Memory B cell (primary cell): Measurements from ENCODE around the gene NGDN.

Source experiments
- ATAC-seq: fragments of 150-1000 bp; cut with Tn5 transposase; 2 replicates; pipeline ENCODE4 v1.10.0; 2021; ENCODE audit warnings: low read depth, mild to moderate bottlenecking, moderate library complexity
- DNase-seq, 2 donors: peaks; one replicate each; pipeline ENCODE4 v3.0.0; 2022; ENCODE audit warnings: low spot score in 2 of 2
- H3K27ac Mint-ChIP-seq: one replicate; pipeline ENCODE4 v1.8.0; 2022; ENCODE audit warnings: mild to moderate bottlenecking, moderate library complexity, mixed read lengths
- H3K27me3 Mint-ChIP-seq: one replicate; pipeline ENCODE4 v1.8.0; 2022; ENCODE audit warnings: mixed read lengths
- H3K36me3 Mint-ChIP-seq: one replicate; pipeline ENCODE4 v1.8.0; 2022; ENCODE audit warnings: mild to moderate bottlenecking, mixed read lengths
- H3K4me1 Mint-ChIP-seq: one replicate; pipeline ENCODE4 v1.8.0; 2022; ENCODE audit warnings: mixed read lengths
- H3K4me3 Mint-ChIP-seq: one replicate; pipeline ENCODE4 v1.8.0; 2022; ENCODE audit warnings: mild to moderate bottlenecking, moderate library complexity, mixed read lengths
- H3K9me3 Mint-ChIP-seq: one replicate; pipeline ENCODE4 v1.8.0; 2022; ENCODE audit warnings: mixed read lengths

Gene NGDN

GRCh38 chr14:23435543-23436326 lies 33.8 kb upstream of the NGDN start, which contains the start of gene MYH7:
Gene MYH7, minus strand, starts transcription at chr14:23435660. Its CDS starts 1,928 bp downstream, at chr14:23433732.
- Mint-ChIP-seq H3K27ac (no peak within 1 kb of the TSS), H3K4me1 (no peaks in the 10 kb centered on the region), H3K36me3 (no peaks in the 10 kb centered on the region), H3K4me3 (no peak within 1 kb of the TSS), H3K27me3 (peaks cover 27% of the 10 kb centered on the region), H3K9me3 (no peaks in the 10 kb centered on the region)
- DNase-seq (no peak), ATAC-seq (no peak)

GRCh38 chr14:23436327-23437132 lies 33.0 kb upstream of the NGDN start:
- H3K36me3 Mint-ChIP-seq: no peaks in the 10 kb centered on the region
- no peaks in the 10 kb centered on the region for H3K9me3 Mint-ChIP-seq
- H3K4me1 Mint-ChIP-seq: no peaks in the 10 kb centered on the region
- no peak for DNase-seq
- peaks cover 26% of the 10 kb centered on the region for H3K27me3 Mint-ChIP-seq
- no peak overlapping the region for H3K4me3 Mint-ChIP-seq
- no peak overlapping the region for H3K27ac Mint-ChIP-seq
- ATAC-seq: no peak

DNA sequence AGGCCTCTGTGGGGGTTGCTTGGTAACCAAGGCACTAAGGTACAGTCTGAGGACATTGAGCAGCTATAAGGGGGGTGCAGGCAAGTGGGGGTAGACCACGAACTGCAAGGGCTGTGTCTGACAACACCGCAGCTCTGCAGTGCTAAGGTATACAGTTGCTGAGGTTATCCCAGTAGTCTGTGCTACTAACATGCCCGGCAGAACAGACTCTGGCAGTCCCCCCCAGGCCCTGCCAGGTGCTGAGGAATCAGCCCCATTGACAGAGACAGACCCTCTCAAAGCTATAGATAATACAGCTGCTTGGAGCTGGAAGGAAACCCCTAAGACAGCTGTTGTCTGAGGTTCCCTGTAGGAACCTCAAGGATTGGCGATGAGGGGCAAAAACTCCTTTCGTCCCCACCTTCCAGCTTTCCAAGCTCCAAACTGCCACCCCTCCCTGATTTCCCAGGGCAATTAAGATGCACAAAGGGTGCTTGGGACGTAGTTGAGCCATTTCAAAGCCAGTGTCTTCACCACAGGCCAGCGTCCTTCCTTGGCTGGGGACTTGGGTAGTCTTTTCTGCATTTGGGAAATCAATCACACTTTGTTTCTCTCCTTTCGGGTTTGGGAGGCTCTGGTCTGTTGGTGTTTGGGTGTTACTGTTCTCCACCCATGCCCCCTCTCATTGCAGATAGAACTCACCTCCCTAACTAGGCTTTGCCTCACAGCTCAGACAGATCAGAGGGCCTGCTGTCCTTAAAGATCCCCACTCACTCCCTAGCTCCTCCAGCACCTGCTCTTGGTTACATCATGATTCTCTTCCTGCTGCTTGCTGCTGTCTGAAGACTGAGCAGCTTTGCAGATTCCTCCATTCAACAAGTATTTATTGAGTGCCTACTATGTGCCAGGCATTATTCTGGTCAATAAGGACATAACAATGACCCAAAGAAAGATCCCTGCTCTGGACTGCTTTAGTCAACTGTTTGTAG lies 32.1 kb upstream of the NGDN start:
- no peaks in the 10 kb centered on the region for H3K4me1 Mint-ChIP-seq
- no peak overlapping the region for H3K4me3 Mint-ChIP-seq
- H3K27ac Mint-ChIP-seq: no peak overlapping the region
- no peaks in the 10 kb centered on the region for H3K36me3 Mint-ChIP-seq
- peaks cover 25% of the 10 kb centered on the region for H3K27me3 Mint-ChIP-seq
- H3K9me3 Mint-ChIP-seq: no peaks in the 10 kb centered on the region
- DNase-seq (no peak), ATAC-seq (no peak)

- no peak for ATAC-seq
- H3K27me3 Mint-ChIP-seq: peaks cover 30% of the 10 kb centered on the region
- peaks cover 2% of the 10 kb centered on the region for H3K4me1 Mint-ChIP-seq
- H3K4me3 Mint-ChIP-seq: no peak overlapping the region
- no peaks in the 10 kb centered on the region for H3K9me3 Mint-ChIP-seq
- DNase-seq: no peak
- H3K27ac Mint-ChIP-seq: no peak overlapping the region
- H3K36me3 Mint-ChIP-seq: no peaks in the 10 kb centered on the region
Measured at GRCh38 chr14:23438101-23438971, 31.2 kb upstream of the NGDN start.

- DNase-seq: no peak
- Mint-ChIP-seq H3K4me1 (peaks cover 5% of the 10 kb centered on the region), H3K36me3 (no peaks in the 10 kb centered on the region), H3K27me3 (peaks cover 30% of the 10 kb centered on the region), H3K4me3 (no peak overlapping the region), H3K27ac (no peak overlapping the region), H3K9me3 (no peaks in the 10 kb centered on the region)
- ATAC-seq: no peak
Measured at GRCh38 chr14:23439107-23439835, 30.2 kb upstream of the NGDN start.

DNA sequence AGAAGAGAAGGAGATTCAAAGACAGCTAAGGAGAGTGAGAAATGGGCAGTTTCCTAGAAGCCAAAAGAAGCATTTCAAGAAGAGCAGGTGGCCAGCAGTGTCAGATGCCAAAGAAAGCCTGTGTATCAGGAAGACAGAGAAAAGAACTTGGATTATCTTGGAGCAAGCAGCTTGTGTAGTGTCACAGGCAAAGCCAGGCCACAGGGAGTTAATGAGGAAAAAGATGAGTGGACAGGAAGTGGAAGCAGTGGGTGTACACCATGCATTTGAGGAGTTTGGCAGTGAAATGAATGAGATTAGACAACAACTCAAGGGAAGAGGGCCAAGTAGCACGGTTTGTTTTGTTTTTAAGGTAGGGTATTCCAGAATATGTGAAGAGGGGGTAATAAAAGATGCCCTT lies 28.4 kb upstream of the NGDN start:
- H3K4me3 Mint-ChIP-seq: no peak overlapping the region
- peaks cover 5% of the 10 kb centered on the region for H3K4me1 Mint-ChIP-seq
- no peaks in the 10 kb centered on the region for H3K9me3 Mint-ChIP-seq
- H3K27ac Mint-ChIP-seq: no peak overlapping the region
- DNase-seq (no peak), ATAC-seq (no peak)
- peaks cover 22% of the 10 kb centered on the region for H3K27me3 Mint-ChIP-seq
- no peaks in the 10 kb centered on the region for H3K36me3 Mint-ChIP-seq

DNA sequence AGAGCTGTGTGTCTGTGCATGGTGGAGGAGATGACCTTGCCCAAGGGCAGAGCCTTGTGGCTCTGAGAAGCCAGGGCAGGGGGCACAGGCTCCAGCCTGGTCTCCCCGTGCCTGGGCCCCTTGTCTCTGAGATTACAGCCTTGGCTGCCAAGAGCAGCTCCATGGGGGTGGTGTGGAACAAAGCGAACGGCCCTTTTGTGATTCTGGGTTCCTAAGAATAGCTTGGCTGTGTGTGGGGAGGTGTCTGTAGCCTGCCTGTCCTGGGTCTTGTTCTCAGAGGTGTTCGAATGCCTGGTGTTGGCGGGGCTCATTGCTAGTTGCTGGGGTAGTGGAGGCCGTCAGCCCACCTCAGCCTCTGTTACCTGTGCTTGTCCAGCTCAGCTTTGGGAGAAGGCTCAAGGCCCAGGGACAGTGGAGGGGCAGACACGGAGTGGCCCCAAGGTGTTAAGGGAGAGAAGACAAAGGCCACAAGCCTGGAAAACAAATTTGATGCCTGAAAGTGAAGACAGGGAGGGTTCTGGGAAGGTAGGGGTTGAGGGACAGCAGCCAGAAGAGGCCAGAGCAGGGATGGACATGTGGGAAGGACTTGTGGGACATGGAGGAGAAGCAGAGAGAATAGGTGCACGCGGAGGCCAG lies 26.7 kb upstream of the NGDN start:
- DNase-seq (no peak), ATAC-seq (no peak)
- Mint-ChIP-seq H3K4me3 (no peak overlapping the region), H3K27ac (peak overlapping the region; percentile 43), H3K27me3 (peaks cover 20% of the 10 kb centered on the region), H3K4me1 (peaks cover 5% of the 10 kb centered on the region), H3K9me3 (no peaks in the 10 kb centered on the region), H3K36me3 (no peaks in the 10 kb centered on the region)

- H3K27ac Mint-ChIP-seq: peak overlapping the region; percentile 43
- H3K4me1 Mint-ChIP-seq: peaks cover 5% of the 10 kb centered on the region
Measured at GRCh38 chr14:23443411-23443812, 26.1 kb upstream of the NGDN start.

GRCh38 chr14:23443881-23444280 lies 25.6 kb upstream of the NGDN start:
- no peak overlapping the region for H3K27ac Mint-ChIP-seq
- peaks cover 5% of the 10 kb centered on the region for H3K4me1 Mint-ChIP-seq
- ATAC-seq (no peak), DNase-seq (no peak)
- H3K4me3 Mint-ChIP-seq: no peak overlapping the region
- no peaks in the 10 kb centered on the region for H3K9me3 Mint-ChIP-seq
- H3K27me3 Mint-ChIP-seq: peaks cover 18% of the 10 kb centered on the region
- H3K36me3 Mint-ChIP-seq: no peaks in the 10 kb centered on the region

More at GRCh38 chr14:23443411-23443812, 26.1 kb upstream of the NGDN start:
- ATAC-seq: no peak
- Mint-ChIP-seq H3K9me3 (no peaks in the 10 kb centered on the region), H3K27me3 (peaks cover 18% of the 10 kb centered on the region), H3K4me3 (no peak overlapping the region), H3K36me3 (no peaks in the 10 kb centered on the region)
- no peak for DNase-seq

DNA sequence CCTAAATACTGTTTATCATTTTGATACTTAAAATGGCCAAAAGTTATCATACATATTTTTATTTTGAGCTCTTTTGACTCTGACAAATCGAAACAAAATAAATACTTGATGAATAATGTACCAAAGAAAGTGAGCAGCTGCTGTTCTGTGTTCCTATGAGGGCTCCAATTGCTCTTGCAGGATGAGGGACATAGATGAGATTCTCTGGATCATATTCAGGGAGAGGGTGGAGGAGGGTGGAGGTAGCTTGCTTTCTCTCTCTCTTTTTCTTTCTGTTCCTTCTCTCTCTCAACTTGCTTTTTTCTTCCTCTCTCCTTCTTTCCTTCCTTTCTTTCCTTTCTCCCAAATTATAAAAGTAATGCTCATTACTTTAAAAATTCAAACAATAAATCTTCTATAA lies 25.2 kb upstream of the NGDN start:
- Mint-ChIP-seq H3K27me3 (peaks cover 19% of the 10 kb centered on the region), H3K4me3 (no peak overlapping the region), H3K27ac (no peak overlapping the region), H3K4me1 (peaks cover 5% of the 10 kb centered on the region), H3K36me3 (no peaks in the 10 kb centered on the region), H3K9me3 (no peaks in the 10 kb centered on the region)
- no peak for ATAC-seq
- no peak for DNase-seq

- DNase-seq: no peak
- no peak overlapping the region for H3K27ac Mint-ChIP-seq
Measured at GRCh38 chr14:23445773-23446172, 23.7 kb upstream of the NGDN start.

GRCh38 chr14:23446291-23446851 lies 23.1 kb upstream of the NGDN start:
- Mint-ChIP-seq H3K36me3 (no peaks in the 10 kb centered on the region), H3K9me3 (no peaks in the 10 kb centered on the region), H3K27ac (no peak overlapping the region), H3K4me1 (peaks cover 5% of the 10 kb centered on the region), H3K4me3 (no peak overlapping the region), H3K27me3 (peaks cover 13% of the 10 kb centered on the region)
- DNase-seq (no peak), ATAC-seq (no peak)

More at GRCh38 chr14:23445773-23446172, 23.7 kb upstream of the NGDN start:
- H3K27me3 Mint-ChIP-seq: peaks cover 17% of the 10 kb centered on the region
- H3K4me3 Mint-ChIP-seq: no peak overlapping the region
- H3K9me3 Mint-ChIP-seq: no peaks in the 10 kb centered on the region
- H3K36me3 Mint-ChIP-seq: no peaks in the 10 kb centered on the region
- H3K4me1 Mint-ChIP-seq: peaks cover 5% of the 10 kb centered on the region
- ATAC-seq: no peak
